Endothelial cell (in vitro differentiated cells): ENCODE data around the gene METTL21C. TPM values are rescaled to one million over a fixed set of nuclear protein-coding genes. Genes with fewer than 3 reads are reported as not detected.

ENCODE experiments used
- DNase-seq: peaks from one replicate; pipeline ENCODE4 v3.0.0; 2021; ENCODE audit warnings: low spot score
- H3K27ac Mint-ChIP-seq: one replicate; pipeline ENCODE4 v1.8.0; 2021; ENCODE audit warnings: mixed read lengths, inconsistent platforms; ENCODE audit not compliant: unreplicated experiment
- H3K27me3 Mint-ChIP-seq: one replicate; pipeline ENCODE4 v1.8.0; 2021; ENCODE audit warnings: mild to moderate bottlenecking, moderate library complexity, mixed read lengths, inconsistent platforms; ENCODE audit not compliant: unreplicated experiment
- H3K36me3 Mint-ChIP-seq: one replicate; pipeline ENCODE4 v1.8.0; 2021; ENCODE audit warnings: mild to moderate bottlenecking, low read depth, mixed read lengths, inconsistent platforms; ENCODE audit not compliant: unreplicated experiment
- H3K4me1 Mint-ChIP-seq: one replicate; pipeline ENCODE4 v1.8.0; 2021; ENCODE audit warnings: mild to moderate bottlenecking, mixed read lengths, inconsistent platforms; ENCODE audit not compliant: unreplicated experiment
- H3K4me3 Mint-ChIP-seq: one replicate; pipeline ENCODE4 v1.8.0; 2021; ENCODE audit warnings: mild to moderate bottlenecking, mixed read lengths, inconsistent platforms; ENCODE audit not compliant: unreplicated experiment
- H3K9me3 Mint-ChIP-seq: one replicate; pipeline ENCODE4 v1.8.0; 2021; ENCODE audit warnings: mixed read lengths, inconsistent platforms; ENCODE audit not compliant: unreplicated experiment
- total RNA-seq: library from RNA; stranded (reverse); fragmentation: NEBNext Ultra II Directional; extraction: Animal tissue kit (Norgen Biotek cat#: 25700); gene quantifications from one replicate; pipeline ENCODE4 v1.2.1, GENCODE V29; 2021; ENCODE audit not compliant: unreplicated experiment
- TF ChIP-seq, protein P1 (sequence below): fragments of 200-600 bp; sonication (generic); IDR thresholded peaks from one replicate; pipeline ENCODE4 v1.5.0; 2021; ENCODE audit warnings: antibody characterized with exemption; ENCODE audit not compliant: unreplicated experiment

Gene METTL21C
- total RNA-seq, 1 donor from 2014 or later, result not detected

DNA sequence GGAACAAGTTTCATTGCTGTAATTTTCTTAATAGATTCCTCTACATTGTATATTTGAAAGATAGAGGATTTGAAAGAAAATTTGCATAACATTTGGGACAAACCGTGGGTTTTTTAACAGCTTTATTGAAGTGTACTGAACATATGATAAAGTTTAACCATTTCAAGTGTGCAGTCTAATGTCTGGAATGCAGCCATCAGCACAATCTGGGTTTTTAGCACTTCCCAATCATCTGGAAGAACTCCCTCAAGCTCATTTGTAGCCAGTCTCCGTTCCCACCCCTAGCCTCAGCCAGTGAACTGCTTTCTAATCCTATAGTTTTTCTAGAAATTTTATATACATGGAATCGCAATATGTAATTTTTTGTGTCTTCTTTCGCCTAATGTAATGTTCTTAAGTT lies 12.6 kb downstream of the METTL21C start:
- Mint-ChIP-seq H3K36me3 (peaks cover 16% of the 10 kb centered on the region), H3K4me3 (no peak overlapping the region), H3K27me3 (no peaks in the 10 kb centered on the region), H3K27ac (peak overlapping the region; percentile 70), H3K4me1 (peaks cover 8% of the 10 kb centered on the region), H3K9me3 (no peaks in the 10 kb centered on the region)
- no peak for DNase-seq
- TF ChIP-seq, protein P1, sequence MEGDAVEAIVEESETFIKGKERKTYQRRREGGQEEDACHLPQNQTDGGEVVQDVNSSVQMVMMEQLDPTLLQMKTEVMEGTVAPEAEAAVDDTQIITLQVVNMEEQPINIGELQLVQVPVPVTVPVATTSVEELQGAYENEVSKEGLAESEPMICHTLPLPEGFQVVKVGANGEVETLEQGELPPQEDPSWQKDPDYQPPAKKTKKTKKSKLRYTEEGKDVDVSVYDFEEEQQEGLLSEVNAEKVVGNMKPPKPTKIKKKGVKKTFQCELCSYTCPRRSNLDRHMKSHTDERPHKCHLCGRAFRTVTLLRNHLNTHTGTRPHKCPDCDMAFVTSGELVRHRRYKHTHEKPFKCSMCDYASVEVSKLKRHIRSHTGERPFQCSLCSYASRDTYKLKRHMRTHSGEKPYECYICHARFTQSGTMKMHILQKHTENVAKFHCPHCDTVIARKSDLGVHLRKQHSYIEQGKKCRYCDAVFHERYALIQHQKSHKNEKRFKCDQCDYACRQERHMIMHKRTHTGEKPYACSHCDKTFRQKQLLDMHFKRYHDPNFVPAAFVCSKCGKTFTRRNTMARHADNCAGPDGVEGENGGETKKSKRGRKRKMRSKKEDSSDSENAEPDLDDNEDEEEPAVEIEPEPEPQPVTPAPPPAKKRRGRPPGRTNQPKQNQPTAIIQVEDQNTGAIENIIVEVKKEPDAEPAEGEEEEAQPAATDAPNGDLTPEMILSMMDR, result no peak

DNA sequence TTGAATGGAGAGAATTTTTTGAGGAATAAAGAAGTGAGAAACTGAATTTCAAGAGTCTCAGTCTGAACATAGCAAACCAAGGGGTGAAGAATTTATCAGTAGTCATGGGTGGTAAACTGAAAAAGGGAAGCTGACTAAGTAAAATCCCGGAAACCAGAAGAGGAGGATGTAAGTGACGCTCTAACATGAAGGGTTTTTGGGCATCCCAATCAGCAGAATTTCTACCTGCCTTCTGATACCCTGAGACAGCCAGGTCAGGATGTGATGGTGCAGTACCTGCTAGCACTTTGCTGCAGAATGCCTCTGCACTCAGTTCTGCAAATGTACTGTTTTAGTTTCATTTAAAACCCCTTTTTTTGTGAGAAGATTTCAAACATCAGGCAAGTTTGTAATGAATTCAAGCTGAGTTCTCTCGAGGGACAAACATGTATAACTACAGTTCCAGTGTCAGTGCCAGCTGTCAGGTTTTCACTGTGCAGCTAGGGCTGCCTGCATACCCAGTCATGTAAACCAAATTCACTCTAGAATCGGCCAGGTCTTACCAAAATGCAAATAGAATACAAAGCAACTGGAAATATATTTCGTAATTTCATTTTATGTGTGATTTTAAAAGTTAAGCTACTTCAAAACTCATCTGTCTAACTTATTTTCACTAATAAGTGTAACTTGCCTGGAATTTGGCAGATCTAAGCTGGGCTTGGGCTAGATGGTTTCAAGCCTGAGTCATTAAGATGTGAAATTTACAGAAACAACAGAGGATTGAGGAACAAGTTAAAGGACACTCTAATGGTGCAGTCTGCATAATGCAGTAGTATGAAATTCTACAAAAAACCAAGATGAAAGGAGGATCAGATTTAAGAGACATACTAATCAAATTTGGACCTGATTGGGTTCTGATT lies 13.8 kb downstream of the METTL21C start:
- no peak overlapping the region for H3K4me3 Mint-ChIP-seq
- DNase-seq, result no peak
- TF ChIP-seq, protein P1, result no peak
- peaks cover 17% of the 10 kb centered on the region for H3K36me3 Mint-ChIP-seq
- H3K27ac Mint-ChIP-seq, result no peak overlapping the region
- H3K9me3 Mint-ChIP-seq, result no peaks in the 10 kb centered on the region
- H3K27me3 Mint-ChIP-seq, result no peaks in the 10 kb centered on the region
- peaks cover 7% of the 10 kb centered on the region for H3K4me1 Mint-ChIP-seq

DNA sequence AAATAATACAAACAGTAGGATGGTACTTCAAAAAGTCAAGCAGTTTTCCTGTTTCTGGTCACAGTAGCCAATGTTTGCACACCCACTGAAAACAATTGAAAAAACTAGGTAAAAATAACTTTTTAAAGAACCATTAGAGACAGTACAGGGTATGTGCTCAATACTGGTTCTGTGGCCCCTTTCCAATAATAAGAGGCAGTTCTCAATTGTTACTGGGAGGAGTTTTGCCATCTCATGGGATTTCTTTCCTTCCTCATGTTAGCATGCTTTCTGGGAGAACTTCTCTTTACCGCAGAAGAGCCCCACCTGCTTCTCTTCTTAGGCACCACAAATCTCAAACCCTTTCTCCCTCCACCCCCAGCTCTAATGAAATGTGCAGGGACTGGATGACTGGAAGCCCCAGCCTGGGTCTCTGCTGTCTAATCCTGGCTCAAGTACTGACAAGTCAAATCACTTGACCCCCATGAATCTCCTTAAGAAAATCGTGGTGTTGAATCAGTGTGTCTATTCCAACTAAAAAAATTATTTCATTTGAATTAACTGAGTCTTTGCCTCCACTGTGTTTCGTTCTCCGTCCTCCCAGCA lies 14.6 kb downstream of the METTL21C start:
- Mint-ChIP-seq H3K27me3 (no peaks in the 10 kb centered on the region), H3K4me3 (no peak overlapping the region)

DNA sequence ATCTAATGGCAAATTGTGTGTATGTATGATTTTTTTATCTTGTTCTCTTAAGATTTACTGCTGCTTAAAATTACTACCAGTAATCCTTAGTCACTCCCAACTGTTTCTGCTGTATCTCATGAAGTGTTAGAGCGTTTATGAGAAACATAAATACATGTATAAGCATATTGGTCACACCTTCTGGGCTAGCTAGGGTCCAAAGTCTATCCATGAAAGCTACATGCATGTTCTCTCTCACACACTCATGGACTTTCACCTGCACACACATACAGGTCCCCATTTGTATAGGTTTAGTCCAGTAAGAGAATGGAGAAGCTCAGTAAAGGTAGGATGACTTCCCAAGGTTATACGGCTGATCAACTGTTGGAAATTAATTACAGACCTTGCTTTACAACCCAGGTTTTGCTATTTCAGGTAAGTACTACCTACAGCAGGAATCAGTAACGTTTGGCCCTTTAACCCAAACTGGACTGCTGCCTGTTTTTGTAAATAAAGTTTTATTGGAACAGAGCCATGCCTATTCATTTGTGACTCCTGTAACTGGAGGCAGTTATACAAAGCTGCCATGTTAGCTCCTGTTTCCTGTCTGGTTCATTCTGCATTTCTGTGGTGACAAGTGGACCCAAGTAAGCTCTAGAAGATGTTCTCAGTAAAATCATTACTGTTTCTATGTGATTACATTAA lies 15.3 kb downstream of the METTL21C start:
- H3K4me1 Mint-ChIP-seq, result peaks cover 5% of the 10 kb centered on the region

More for the DNA sequence above, 14.6 kb downstream of the METTL21C start:
- Mint-ChIP-seq H3K9me3 (no peaks in the 10 kb centered on the region), H3K4me1 (peaks cover 5% of the 10 kb centered on the region), H3K27ac (no peak overlapping the region), H3K36me3 (peaks cover 17% of the 10 kb centered on the region)
- DNase-seq, result no peak
- TF ChIP-seq, protein P1, result no peak

More for the DNA sequence above, 15.3 kb downstream of the METTL21C start:
- no peaks in the 10 kb centered on the region for H3K27me3 Mint-ChIP-seq
- H3K4me3 Mint-ChIP-seq, result no peak overlapping the region
- no peaks in the 10 kb centered on the region for H3K9me3 Mint-ChIP-seq
- no peak overlapping the region for H3K27ac Mint-ChIP-seq
- no peak for DNase-seq
- TF ChIP-seq, protein P1, result no peak
- peaks cover 17% of the 10 kb centered on the region for H3K36me3 Mint-ChIP-seq
